ENCODE measurements around the gene PDGFB. TPM values are rescaled to one million over a fixed set of nuclear protein-coding genes. Genes with fewer than 3 reads are reported as not detected.

The PDGFB gene
- total and polyA plus RNA-seq, 9 of the 15 experiments (the other 6 are each of a cell fraction or from before 2014, with no cell fraction given): 0.07 to 4.0 (median 0.48) TPM; not detected in 1

DNA sequence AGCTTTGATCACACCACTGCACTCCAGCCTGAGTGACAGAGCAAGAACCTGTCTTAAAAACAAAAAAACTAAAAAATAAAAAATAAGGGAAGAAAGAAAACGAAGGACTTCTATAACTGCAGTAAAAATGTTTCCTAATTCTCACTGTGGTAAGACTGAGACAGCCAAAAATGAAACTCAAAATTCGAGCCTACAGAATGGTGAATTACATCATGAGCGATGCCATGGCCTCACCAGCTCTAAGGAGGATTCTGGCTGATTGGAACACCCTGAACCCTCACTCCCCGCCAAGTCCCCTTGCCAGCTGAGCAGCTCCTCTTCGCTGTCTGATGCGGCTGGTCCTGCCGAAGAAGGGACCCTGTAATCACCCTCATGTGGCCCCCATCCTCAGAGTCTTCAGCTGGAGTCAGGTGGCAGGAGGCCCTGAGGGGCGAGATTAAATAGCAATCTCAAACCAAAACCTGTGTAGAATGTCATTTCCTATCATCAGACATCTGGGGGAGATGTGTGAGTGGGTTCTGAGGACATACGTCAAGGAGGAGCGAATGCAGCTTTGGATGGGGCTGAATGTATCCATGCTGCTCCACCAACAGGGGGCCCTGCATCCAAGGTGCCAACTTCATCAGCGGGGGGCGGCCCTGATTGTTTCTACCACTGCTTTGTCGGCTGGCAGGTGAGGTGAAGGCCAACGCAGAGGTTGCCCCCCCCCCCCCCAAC, 29.2 kb downstream of the PDGFB start (continued):
- TF ChIP-seq, protein P1, sequence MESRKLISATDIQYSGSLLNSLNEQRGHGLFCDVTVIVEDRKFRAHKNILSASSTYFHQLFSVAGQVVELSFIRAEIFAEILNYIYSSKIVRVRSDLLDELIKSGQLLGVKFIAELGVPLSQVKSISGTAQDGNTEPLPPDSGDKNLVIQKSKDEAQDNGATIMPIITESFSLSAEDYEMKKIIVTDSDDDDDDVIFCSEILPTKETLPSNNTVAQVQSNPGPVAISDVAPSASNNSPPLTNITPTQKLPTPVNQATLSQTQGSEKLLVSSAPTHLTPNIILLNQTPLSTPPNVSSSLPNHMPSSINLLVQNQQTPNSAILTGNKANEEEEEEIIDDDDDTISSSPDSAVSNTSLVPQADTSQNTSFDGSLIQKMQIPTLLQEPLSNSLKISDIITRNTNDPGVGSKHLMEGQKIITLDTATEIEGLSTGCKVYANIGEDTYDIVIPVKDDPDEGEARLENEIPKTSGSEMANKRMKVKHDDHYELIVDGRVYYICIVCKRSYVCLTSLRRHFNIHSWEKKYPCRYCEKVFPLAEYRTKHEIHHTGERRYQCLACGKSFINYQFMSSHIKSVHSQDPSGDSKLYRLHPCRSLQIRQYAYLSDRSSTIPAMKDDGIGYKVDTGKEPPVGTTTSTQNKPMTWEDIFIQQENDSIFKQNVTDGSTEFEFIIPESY (CRISPR knock-in tag; IDR thresholded peaks at IDR 0.05): no peak
- TF ChIP-seq RAD21 (CRISPR knock-in tag; conservative IDR thresholded peaks at IDR 0.05 in 1 of 2, IDR thresholded peaks at IDR 0.05 in 1 of 2): peak in 1 of 2 experiments; percentile 48; a peak in 2 of 4 replicates
- TF ChIP-seq, protein P2, sequence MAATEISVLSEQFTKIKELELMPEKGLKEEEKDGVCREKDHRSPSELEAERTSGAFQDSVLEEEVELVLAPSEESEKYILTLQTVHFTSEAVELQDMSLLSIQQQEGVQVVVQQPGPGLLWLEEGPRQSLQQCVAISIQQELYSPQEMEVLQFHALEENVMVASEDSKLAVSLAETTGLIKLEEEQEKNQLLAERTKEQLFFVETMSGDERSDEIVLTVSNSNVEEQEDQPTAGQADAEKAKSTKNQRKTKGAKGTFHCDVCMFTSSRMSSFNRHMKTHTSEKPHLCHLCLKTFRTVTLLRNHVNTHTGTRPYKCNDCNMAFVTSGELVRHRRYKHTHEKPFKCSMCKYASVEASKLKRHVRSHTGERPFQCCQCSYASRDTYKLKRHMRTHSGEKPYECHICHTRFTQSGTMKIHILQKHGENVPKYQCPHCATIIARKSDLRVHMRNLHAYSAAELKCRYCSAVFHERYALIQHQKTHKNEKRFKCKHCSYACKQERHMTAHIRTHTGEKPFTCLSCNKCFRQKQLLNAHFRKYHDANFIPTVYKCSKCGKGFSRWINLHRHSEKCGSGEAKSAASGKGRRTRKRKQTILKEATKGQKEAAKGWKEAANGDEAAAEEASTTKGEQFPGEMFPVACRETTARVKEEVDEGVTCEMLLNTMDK (IDR thresholded peaks at IDR 0.05; ENCODE audit: borderline replicate concordance, insufficient read depth, low read depth, low read length, poor library complexity, severe bottlenecking): peak; percentile 63
- no peak for TF ChIP-seq CHD1 (IDR thresholded peaks at IDR 0.05; ENCODE audit: low read length)

DNA sequence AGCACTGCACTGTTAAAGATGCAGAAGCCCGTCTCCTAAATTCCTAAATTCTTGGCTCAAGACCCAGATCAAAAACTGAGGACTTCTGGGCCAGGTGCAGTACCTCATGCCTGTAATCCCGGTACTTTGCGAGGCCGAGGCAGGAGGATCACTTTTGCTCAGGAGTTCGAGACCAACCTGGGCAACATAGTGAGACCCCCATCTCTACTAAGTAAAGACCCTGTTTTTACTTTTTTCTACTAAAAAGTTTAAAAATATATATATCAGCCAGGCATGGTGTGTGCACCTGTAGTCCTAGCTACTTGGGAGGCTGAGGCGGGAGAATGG, 29.7 kb downstream of the PDGFB start:
- Histone ChIP-seq H3K79me2 (ENCODE audit: control insufficient read depth, insufficient read depth, low read length) (no peaks in the 10 kb centered on the region), H3K9ac (ENCODE audit: insufficient read depth in 1 of 2, low read depth in 2 of 2, low read length in 2 of 2) (no peak overlapping the region), H3K9me3 (replicated peaks; ENCODE audit: control insufficient read depth, insufficient read depth, low read depth, low read length) (no peaks in the 10 kb centered on the region), H3K9me1 (ENCODE audit: control insufficient read depth, insufficient read depth, low read length) (no peaks in the 10 kb centered on the region), H3K4me2 (ENCODE audit: insufficient read depth, low read length) (no peak overlapping the region), H3K36me3 (ENCODE audit: control insufficient read depth, insufficient read depth, low read length) (no peaks in the 10 kb centered on the region), H3K4me3 (no peak overlapping the region), H2AFZ (ENCODE audit: low read depth, low read length) (no peak overlapping the region), H3K27me3 (ENCODE audit: control insufficient read depth in 2 of 2, insufficient read depth in 2 of 2, low read length in 2 of 2) (no peaks in the 10 kb centered on the region; a peak in 1 of 5 replicates), H4K20me1 (replicated peaks; ENCODE audit: control insufficient read depth, insufficient read depth, low read length) (no peaks in the 10 kb centered on the region), H3K4me1 (replicated peaks in 1 of 2; ENCODE audit: control insufficient read depth in 2 of 2, insufficient read depth in 2 of 2, low read length in 2 of 2) (peaks cover 4 to 8% of the 10 kb centered on the region in 2 experiments; a peak in 3 of 5 replicates), H3K27ac (ENCODE audit: extremely low read depth, low read depth, low read length) (no peak overlapping the region)
- no TSS peak for BruUV-seq (replicated peaks)
- in situ Hi-C loops (cut with MboI): no loop called here
- intact Hi-C loops (cut with micrococcal nuclease): no loop called here
- ChIA-PET CTCF (ENCODE audit: low intra/inter-chr PET ratio) (no interaction called here), POLR2A (interaction anchor here (0.6 to 1.5 kb wide), 6 partner anchors 15 to 308 kb away, joined by 3 to 6 read pairs (median 3); no protein-coding TSS in a partner anchor)
- 35% methylated on average over 5 of the region's 6 CpGs for WGBS (ENCODE audit: insufficient coverage, low coverage, missing lambda C conversion rate)
- DNase-seq (ENCODE audit: extremely low read depth in 1 of 4, low spot score in 3 of 4) (no peak), ATAC-seq (no peak), FAIRE-seq (no peak)
- TF ChIP-seq ZKSCAN1 (IDR thresholded peaks at IDR 0.05; ENCODE audit: low read depth, low read length) (no peak), CBX2 (IDR thresholded peaks at IDR 0.05; ENCODE audit: insufficient read depth, low read length, poor library complexity, severe bottlenecking) (no peak), HMGN3 (IDR thresholded peaks at IDR 0.05; ENCODE audit: borderline replicate concordance, extremely low read depth, insufficient read length, low read depth, low read length) (no peak), KLF6 (CRISPR knock-in tag; IDR thresholded peaks at IDR 0.05; ENCODE audit: borderline replicate concordance) (no peak), FOXA3 (CRISPR knock-in tag; conservative IDR thresholded peaks at IDR 0.05 in 1 of 2, IDR thresholded peaks at IDR 0.05 in 1 of 2) (no peak), ZNF444 (CRISPR knock-in tag; IDR thresholded peaks at IDR 0.05) (no peak), POLR3G (IDR thresholded peaks at IDR 0.05; ENCODE audit: extremely low read depth, insufficient read length, insufficient replicate concordance) (no peak), ZNF830 (CRISPR knock-in tag; IDR thresholded peaks at IDR 0.05) (no peak), ELF2 (CRISPR knock-in tag; IDR thresholded peaks at IDR 0.05) (no peak), SLC30A9 (CRISPR knock-in tag; IDR thresholded peaks at IDR 0.05) (no peak)
- TF ChIP-seq, protein P3, sequence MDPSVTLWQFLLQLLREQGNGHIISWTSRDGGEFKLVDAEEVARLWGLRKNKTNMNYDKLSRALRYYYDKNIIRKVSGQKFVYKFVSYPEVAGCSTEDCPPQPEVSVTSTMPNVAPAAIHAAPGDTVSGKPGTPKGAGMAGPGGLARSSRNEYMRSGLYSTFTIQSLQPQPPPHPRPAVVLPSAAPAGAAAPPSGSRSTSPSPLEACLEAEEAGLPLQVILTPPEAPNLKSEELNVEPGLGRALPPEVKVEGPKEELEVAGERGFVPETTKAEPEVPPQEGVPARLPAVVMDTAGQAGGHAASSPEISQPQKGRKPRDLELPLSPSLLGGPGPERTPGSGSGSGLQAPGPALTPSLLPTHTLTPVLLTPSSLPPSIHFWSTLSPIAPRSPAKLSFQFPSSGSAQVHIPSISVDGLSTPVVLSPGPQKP (CRISPR knock-in tag; IDR thresholded peaks at IDR 0.05): no peak

All from K562 (cell line).